22Rv1 (cell line): Measurements from ENCODE around the gene PSPH.
"Not testable (repeated sequence)": the region's sequence is repeated elsewhere in the genome, so short reads cannot be mapped to it uniquely, and the experiment has no call there.

Experiments
- H3K27ac ChIP-seq: fragments of 450-650 bp; 2 replicates; pipeline ENCODE4 v1.5.1; 2017
- CTCF ChIP-seq: fragments of 450-650 bp; IDR thresholded peaks from 2 replicates; pipeline ENCODE4 v1.5.1; 2017; ENCODE audit warnings: mild to moderate bottlenecking
- ZFX ChIP-seq: fragments of 450-650 bp; IDR thresholded peaks from 2 replicates; pipeline ENCODE4 v1.6.1; 2017; ENCODE audit warnings: antibody characterized with exemption, borderline replicate concordance

Gene PSPH

GRCh38 chr7:56051053-56051338 lies 248 bp downstream of the PSPH start:
- peak overlapping the region; percentile 90 for H3K27ac ChIP-seq
- TF ChIP-seq ZFX (no peak), CTCF (no peak)

DNA sequence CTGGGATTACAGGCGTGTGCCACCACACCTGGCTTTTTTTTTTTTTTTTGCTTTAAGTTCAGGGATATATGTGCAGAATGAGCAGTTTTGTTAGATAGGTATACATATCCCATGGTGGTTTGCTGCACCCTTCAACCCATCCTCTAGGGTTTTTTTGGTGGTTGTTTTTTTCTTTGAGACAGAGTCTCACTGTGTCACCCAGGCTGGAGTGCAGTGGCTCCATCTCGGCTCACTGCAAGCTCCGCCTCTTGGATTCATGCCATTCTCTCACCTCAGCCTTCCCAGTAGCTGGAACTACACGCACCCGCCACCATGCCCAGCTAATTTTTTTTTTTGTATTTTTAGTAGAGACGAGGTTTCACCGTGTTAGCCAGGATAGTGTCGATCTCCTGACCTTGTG lies 2.5 kb downstream of the PSPH start:
- TF ChIP-seq CTCF = 0 out of 2 replicates have a peak, but pooled peaks have one; percentile 15
- peak overlapping the region; percentile 90 for H3K27ac ChIP-seq

DNA sequence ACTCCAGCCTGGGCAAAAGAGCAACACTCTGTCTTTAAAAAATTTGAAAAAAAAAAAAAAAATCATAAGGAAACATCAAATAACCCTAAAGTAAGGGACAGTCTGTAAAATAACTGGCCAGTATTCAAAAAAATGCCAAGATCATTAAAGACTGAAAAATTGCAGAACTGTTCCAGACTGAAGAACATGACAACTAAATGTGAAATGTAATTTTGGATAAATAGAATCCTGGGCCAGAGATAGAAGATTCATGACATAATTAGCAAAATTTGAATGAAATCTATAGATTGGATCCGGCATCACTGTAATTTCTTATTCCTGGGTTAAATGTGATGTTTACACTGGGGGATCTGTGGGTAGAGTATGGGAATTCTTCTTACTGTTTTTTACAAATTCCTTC lies 3.0 kb downstream of the PSPH start:
- H3K27ac ChIP-seq = peak overlapping the region; percentile 90
- TF ChIP-seq ZFX (no peak), CTCF (no peak)

GRCh38 chr7:56047446-56048116 lies 3.7 kb downstream of the PSPH start:
- 0 out of 2 replicates have a peak overlapping the region, but pooled peaks have one; percentile 90 for H3K27ac ChIP-seq

- TF ChIP-seq ZFX (no peak), CTCF (no peak)
- no peak overlapping the region for H3K27ac ChIP-seq
Observed at GRCh38 chr7:56046721-56047445, 4.4 kb downstream of the PSPH start.

GRCh38 chr7:56045758-56046157 lies 5.5 kb downstream of the PSPH start:
- H3K27ac ChIP-seq = not testable (repeated sequence)

DNA sequence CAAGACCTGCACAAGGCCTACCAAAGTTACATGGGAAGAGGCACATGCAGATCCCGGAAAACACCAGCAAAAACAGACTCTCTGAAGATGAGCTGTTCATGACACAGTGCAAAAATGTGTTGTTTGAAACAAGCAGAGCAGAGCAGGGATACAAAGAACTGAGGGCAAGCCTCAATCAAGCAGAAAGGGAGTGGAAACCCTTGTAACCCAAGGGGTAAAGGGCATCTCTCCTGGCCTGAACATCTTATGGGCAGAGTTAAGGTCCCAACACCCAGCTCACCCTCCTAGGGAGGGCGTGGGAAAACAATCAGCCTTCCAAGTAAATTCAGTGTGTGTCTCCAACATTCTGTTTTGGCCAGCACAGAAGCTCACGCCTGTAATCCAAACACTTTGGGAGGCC lies 10.5 kb downstream of the PSPH start:
- TF ChIP-seq CTCF (no peak), ZFX (no peak)

DNA sequence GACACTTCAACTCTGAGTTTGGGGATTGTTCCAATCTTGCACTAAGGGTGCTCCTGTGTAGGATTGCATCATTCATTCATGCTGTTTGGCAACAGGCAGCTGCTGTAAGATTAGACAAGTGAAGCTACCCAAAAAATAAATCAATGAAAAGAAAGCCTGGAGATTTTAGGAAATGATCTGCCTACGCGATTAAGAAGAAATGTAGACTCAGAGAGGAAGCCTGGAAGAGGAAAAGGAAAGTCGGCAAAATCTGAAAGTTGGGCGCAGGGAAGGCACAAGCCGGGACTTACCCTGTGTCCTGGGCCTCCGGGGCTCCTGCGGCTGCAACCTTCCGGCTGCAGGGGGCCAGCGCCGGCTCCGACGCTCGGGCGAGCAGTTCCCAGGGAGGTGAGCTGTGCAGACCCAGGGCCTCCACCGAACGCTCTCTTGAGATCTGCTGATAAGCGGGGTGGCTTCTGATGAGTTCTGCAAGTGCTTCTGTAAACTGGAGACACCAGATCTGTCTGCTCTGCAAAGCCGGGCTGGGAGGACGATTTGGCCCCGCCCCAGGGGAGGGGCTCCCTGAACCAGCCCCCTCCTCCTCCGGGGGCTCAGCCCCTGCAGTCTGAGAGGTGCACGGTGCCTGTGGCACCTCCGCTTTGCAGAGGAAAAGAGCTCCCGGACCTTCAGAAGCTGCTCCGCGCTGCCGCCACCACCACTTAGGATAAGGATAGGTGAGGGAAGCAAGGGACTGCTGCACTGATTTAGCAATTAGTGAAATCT lies 17.4 kb downstream of the PSPH start:
- TF ChIP-seq ZFX (no peak), CTCF (peak; percentile 27; the same call in 1 of the 2 replicates)
- peak overlapping the region; percentile 81 for H3K27ac ChIP-seq

More for the DNA sequence above, 10.5 kb downstream of the PSPH start:
- no peak overlapping the region for H3K27ac ChIP-seq

DNA sequence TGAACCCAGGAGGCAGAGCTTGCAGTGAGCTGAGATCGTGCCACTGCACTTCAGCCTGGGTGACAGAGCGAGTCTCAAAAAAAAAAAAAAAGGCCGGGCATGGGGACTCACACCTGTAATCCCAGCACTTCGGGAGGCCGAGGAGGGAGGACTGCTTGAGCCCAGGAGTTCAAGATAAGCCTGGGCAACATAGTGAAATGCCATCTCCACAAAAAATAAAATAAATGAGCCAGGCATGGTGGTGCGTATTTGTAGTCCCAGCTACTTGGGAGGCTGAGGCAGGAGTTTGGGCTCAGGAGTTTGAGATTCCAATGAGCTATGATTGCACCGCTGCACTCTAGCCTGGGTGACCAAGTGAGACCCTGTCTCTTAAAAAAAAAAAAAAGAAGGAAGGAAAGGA lies 18.7 kb downstream of the PSPH start:
- 0 out of 2 replicates have a peak overlapping the region, but pooled peaks have one; percentile 32 for H3K27ac ChIP-seq

GRCh38 chr7:56031556-56031955 lies 19.7 kb downstream of the PSPH start:
- H3K27ac ChIP-seq = peak overlapping the region; percentile 32; the same call in 1 of the 2 replicates
